Measurements from ENCODE around the gene TRIO. TPM values are rescaled to one million over a fixed set of nuclear protein-coding genes. Genes with fewer than 3 reads are reported as not detected.

Gene TRIO
- total and polyA plus RNA-seq, 10 of the 15 experiments (the other 5 are each of a cell fraction or from before 2014, with no cell fraction given): 5.1 to 96.4 (median 44.6) TPM

DNA sequence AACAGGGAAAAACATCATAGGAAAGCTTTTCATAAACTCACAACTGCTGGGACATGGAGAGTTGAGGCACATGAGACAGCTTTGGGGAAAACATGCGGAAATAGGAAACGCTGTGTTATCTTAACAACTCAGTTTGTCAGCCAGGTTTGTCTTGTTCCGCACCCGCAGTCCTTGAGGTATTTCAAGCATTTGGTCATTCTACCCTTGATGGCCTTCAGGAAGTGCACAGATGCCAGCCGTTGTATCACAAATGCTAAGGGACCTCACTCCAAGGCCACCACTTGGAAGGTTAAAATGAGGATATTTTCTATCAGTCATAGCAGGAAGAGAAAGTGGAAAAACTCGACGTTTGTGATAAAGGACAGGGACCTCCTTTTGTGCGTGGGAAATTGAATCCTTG lies 83.8 kb downstream of the TRIO start:
- H3K4me2 ChIP-seq (ENCODE audit: control insufficient read depth, insufficient read depth): no peak overlapping the region
- no peak overlapping the region for H3K27ac ChIP-seq (ENCODE audit: control insufficient read depth, insufficient read depth)
- WGBS (ENCODE audit: insufficient coverage, insufficient replicate concordance, low lambda C conversion rate, missing lambda C conversion rate): 86% methylated on average over 8 of the region's 8 CpGs
- no peak for DNase-seq (ENCODE audit: low read depth, low spot score)
- FAIRE-seq: no peak
- in situ Hi-C loops (cut with MboI): no loop called here
- ChIA-PET SMC1A (ENCODE audit: uncharacterized antibody, unreplicated experiment) (interaction anchor here (0.7 to 4.6 kb wide), 13 partner anchors 8 to 79 kb away, joined by 3 to 23 read pairs (median 5); no protein-coding TSS in a partner anchor), POLR2A (interaction anchor here (0.6 to 2.2 kb wide), 5 partner anchors 15 to 43 kb away, joined by 3 to 12 read pairs (median 3); no protein-coding TSS in a partner anchor), CTCF (interaction anchor here (1.0 kb wide), 1 partner anchor 12 kb away, joined by 4 read pairs; no protein-coding TSS in a partner anchor), RAD21 (ENCODE audit: unreplicated experiment) (no interaction called here)
- H3K36me3 ChIP-seq (ENCODE audit: control insufficient read depth in 2 of 2, insufficient read depth in 2 of 2, low read length in 1 of 2): peaks cover 0 to 1% of the 10 kb centered on the region in 2 experiments; a peak in 3 of 4 replicates
- H2AFZ ChIP-seq (ENCODE audit: control insufficient read depth, low read depth, low read length): no peak overlapping the region
- H4K20me1 ChIP-seq (ENCODE audit: control insufficient read depth, insufficient read depth): no peaks in the 10 kb centered on the region; the same call in 1 of the 2 replicates
- peaks cover 18% of the 10 kb centered on the region for H3K4me1 ChIP-seq (ENCODE audit: control insufficient read depth, insufficient read depth, low read length)
- no TSS peak for BruUV-seq (replicated peaks)
- intact Hi-C loops (cut with micrococcal nuclease; ENCODE audit: unreplicated experiment): no loop called here
- no peaks in the 10 kb centered on the region for H3K9me3 ChIP-seq (replicated peaks; ENCODE audit: control insufficient read depth, insufficient read depth, low read length)
- ATAC-seq: no peak
- H3K27me3 ChIP-seq (replicated peaks in 1 of 2; ENCODE audit: control insufficient read depth in 2 of 2, insufficient read depth in 2 of 2, low read length in 1 of 2): no peaks in the 10 kb centered on the region
- peaks cover 61% of the 10 kb centered on the region for H3K79me2 ChIP-seq (ENCODE audit: control insufficient read depth, insufficient read depth, low read length)
- no peak for TF ChIP-seq ZSCAN29 (IDR thresholded peaks at IDR 0.05)
- no peak for TF ChIP-seq SMAD5 (IDR thresholded peaks at IDR 0.05; ENCODE audit: low read depth)
- no peak for TF ChIP-seq CBX3 (IDR thresholded peaks at IDR 0.05; ENCODE audit: borderline replicate concordance, low read depth)
- no peak for TF ChIP-seq ZBTB4 (CRISPR knock-in tag; IDR thresholded peaks at IDR 0.05)
- TF ChIP-seq USF2 (IDR thresholded peaks at IDR 0.05; ENCODE audit: borderline replicate concordance, low read depth, low read length): no peak
- TF ChIP-seq BMI1 (IDR thresholded peaks at IDR 0.05; ENCODE audit: borderline replicate concordance): no peak
- no peak overlapping the region for H3K9ac ChIP-seq (ENCODE audit: control insufficient read depth, insufficient read depth, low read length)
- no peak overlapping the region for H3K4me3 ChIP-seq
